Suprapubic skin (tissue), 4 donors: Measurements from ENCODE around the gene HOXB8. TPM values are rescaled to one million over a fixed set of nuclear protein-coding genes. Genes with fewer than 3 reads are reported as not detected.

Source experiments
- DNase-seq, 2 donors: peaks; one replicate each; pipeline ENCODE4 v3.0.0-alpha.2; 2019; ENCODE audit warnings: low spot score in 2 of 2
- H3K27ac ChIP-seq: fragments of 200-600 bp; sonication (generic); one replicate; pipeline ENCODE4 v1.5.1; 2019
- H3K27me3 ChIP-seq: fragments of 200-600 bp; sonication (generic); one replicate; pipeline ENCODE4 v1.5.1; 2019
- H3K36me3 ChIP-seq: fragments of 200-600 bp; sonication (generic); one replicate; pipeline ENCODE4 v1.5.1; 2019
- H3K4me1 ChIP-seq: fragments of 200-600 bp; sonication (generic); one replicate; pipeline ENCODE4 v1.5.1; 2019
- H3K4me3 ChIP-seq: fragments of 200-600 bp; sonication (generic); one replicate; pipeline ENCODE4 v1.5.1; 2019; ENCODE audit warnings: mild to moderate bottlenecking
- H3K9me3 ChIP-seq: fragments of 200-600 bp; sonication (generic); one replicate; pipeline ENCODE4 v1.5.1; 2019
- CTCF ChIP-seq, 2 donors: fragments of 200-600 bp in 1 of 2; fragments of 450-650 bp in 1 of 2; sonication (generic) in 1 of 2; IDR thresholded peaks; one replicate each; pipeline ENCODE4 v1.5.1; 2016 to 2019; ENCODE audit warnings: antibody characterized with exemption in 2 of 2, mild to moderate bottlenecking in 1 of 2, moderate library complexity in 1 of 2
- EP300 ChIP-seq: sonication (generic); formaldehyde crosslinking; IDR thresholded peaks from one replicate; pipeline ENCODE4 v1.6.1; 2017; ENCODE audit warnings: antibody characterized with exemption
- POLR2A ChIP-seq, 2 donors: fragments of 450-650 bp; IDR thresholded peaks; one replicate each; pipeline ENCODE4 v1.6.1; 2017; ENCODE audit warnings: antibody characterized with exemption in 2 of 2, mild to moderate bottlenecking in 2 of 2, moderate library complexity in 2 of 2
- POLR2AphosphoS5 ChIP-seq, 3 donors: sonication (generic); formaldehyde crosslinking; IDR thresholded peaks; one replicate each; pipeline ENCODE4 v1.6.1; 2017; ENCODE audit warnings: antibody characterized with exemption in 3 of 3
- WGBS: methylation state at CpG from one replicate; pipeline ENCODE4 v1.1.5; 2018; 5-methylcytosine and 5-hydroxymethylcytosine counted together
- total RNA-seq, 4 donors: library from RNA; depleted of rRNA; stranded (reverse); fragments of >200 nt; gene quantifications; one replicate each; pipeline ENCODE4 v1.1.0, GENCODE V29; 2016

Gene HOXB8
- total RNA-seq, 4 donors from 2014 or later: not detected

DNA sequence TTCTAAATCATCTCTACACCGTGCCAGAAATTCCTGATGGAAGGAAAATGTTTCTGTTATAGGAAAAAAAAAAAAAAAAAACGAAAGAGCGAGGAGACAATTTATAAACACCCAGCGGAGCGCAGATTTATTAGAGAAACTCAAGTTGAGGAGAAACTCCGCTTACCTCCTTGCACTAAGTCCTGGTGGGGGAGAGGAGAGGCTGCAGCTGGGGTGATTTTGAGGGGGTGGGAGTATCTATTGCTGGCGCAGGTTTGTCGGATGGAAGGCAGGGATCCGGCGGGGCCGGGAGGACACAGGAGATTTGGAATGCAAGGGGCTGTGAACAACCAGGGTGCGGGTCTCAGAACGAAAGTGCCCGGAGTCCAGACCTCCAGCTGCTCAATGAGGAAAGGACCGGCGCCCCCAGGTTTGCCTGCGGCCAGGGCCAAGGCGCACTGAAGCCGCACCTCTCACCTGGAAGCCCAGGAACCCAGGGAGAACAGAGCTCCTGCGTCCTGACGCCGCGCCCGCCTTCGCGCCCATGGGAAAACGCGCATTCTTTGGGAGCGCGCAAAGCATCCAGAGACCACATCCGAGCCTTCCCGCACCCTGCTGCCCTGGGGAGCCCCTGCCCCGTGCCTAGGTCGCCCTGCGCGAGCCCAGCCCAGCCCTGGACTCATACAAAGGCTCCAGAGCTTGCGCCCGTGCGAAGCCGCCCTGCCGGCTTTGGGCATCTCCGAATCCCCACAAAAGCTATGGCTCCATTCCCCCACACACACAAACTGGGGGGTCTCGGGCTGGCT, 2.6 kb upstream of the HOXB8 start:
- no peak for TF ChIP-seq POLR2A (IDR thresholded peaks at IDR 0.05)
- TF ChIP-seq POLR2AphosphoS5 (IDR thresholded peaks at IDR 0.05): no peak
- no peak for TF ChIP-seq EP300
- no peak for TF ChIP-seq CTCF (IDR thresholded peaks at IDR 0.05)
- no peak for DNase-seq
- H3K9me3 ChIP-seq: no peaks in the 10 kb centered on the region
- WGBS: 23% methylated on average over 42 of the region's 43 CpGs
- peaks cover 45% of the 10 kb centered on the region for H3K4me1 ChIP-seq
- no peak overlapping the region for H3K4me3 ChIP-seq
- H3K36me3 ChIP-seq: no peaks in the 10 kb centered on the region
- peaks cover 100% of the 10 kb centered on the region for H3K27me3 ChIP-seq
- no peak overlapping the region for H3K27ac ChIP-seq

DNA sequence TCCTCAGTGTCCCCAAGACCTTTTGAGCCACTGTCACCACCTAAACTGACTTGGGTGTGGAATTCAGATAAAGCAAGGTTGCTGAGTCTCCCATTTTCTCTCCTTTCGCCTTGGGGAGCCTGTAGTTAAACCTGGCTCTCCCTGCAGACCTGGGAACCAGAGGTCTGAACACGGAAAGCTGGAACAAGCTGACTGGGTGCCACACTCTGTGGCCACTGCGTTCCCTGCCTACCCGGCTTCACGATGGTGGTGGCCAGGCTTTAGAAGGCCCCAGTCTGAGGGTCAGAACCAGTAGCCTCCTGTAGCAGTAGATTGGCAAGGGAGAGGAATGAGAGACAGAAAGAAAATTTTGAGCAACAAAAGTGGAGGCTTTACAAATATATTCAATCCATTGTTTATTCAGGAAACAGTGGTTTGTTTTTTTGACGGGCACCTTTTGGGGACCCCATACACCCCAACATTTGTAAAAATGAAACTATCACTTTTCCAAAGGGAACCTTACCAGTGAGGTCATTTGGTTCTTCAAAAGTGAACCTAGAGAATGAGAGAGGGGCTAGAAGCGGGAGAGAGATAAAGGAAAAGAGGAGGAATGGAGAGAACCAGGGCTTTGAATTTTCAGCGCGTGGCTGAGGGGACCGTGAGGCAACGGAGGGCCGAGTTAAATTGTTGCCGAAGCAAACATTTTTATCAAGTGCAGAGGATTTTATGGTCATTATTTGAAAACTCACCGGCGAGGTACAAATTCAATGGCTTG, 1.8 kb upstream of the HOXB8 start:
- Histone ChIP-seq H3K27ac (no peak overlapping the region), H3K27me3 (peaks cover 100% of the 10 kb centered on the region), H3K4me1 (peaks cover 53% of the 10 kb centered on the region), H3K4me3 (no peak overlapping the region), H3K36me3 (no peaks in the 10 kb centered on the region), H3K9me3 (no peaks in the 10 kb centered on the region)
- no peak for TF ChIP-seq POLR2A (IDR thresholded peaks at IDR 0.05)
- WGBS: 51% methylated on average over 15 of the region's 15 CpGs
- no peak for DNase-seq

GRCh38 chr17:48615963-48616716, 1.0 kb upstream of the HOXB8 start:
- TF ChIP-seq CTCF (IDR thresholded peaks at IDR 0.05) (no peak), POLR2AphosphoS5 (IDR thresholded peaks at IDR 0.05) (no peak), EP300 (no peak)
- Histone ChIP-seq H3K27ac (no peak overlapping the region), H3K4me1 (peaks cover 60% of the 10 kb centered on the region), H3K27me3 (peaks cover 99% of the 10 kb centered on the region), H3K36me3 (no peaks in the 10 kb centered on the region), H3K4me3 (no peak overlapping the region), H3K9me3 (no peaks in the 10 kb centered on the region)
- DNase-seq: no peak
- 57% methylated on average over 16 of the region's 17 CpGs for WGBS

DNA sequence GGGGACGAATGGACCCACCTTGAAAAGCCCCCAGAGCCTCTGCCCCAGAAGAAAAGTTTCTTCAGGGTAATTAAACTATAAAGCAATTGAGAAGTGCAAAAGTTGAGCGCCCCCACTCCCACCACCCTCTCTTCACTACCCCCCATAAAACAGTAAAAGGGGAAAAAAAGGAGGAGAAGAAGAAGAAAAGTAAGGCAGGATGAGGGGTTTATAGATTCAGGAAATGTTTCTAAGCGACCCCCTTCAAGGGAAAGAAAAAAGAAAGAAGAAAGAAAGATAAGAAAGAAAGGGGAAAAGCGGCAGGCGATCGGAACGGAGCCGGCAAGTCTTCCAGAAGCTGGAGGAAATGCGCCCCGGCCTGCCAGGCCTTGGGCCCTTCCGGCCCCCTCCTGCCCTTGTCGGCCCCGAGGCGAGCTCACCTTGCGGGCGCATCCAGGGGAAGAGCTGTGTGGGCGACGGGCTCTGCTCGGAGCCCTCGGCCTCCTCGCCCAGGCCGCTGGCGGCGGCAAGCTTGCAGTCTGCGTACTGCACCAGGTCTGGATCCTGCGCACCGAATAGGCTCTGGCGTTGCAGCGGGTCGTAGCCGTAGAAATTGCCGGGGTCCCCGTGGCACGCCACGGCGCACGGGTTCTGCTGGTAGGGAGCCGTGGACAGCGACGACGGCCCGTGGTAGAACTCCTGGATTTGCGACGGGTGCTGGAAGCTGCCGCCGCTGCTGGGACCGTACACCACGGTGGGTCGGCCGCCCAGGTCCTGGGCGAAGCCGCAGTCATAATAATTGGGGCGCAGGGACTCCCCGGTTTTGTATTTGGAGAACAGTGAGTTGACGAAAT, 1.0 kb downstream of the HOXB8 start:
- DNase-seq: no peak
- peaks cover 79% of the 10 kb centered on the region for H3K27me3 ChIP-seq
- peak overlapping the region; percentile 78 for H3K27ac ChIP-seq
- peak overlapping the region; percentile 88 for H3K4me3 ChIP-seq
- WGBS: 12% methylated on average over 37 of the region's 55 CpGs
- peaks cover 74% of the 10 kb centered on the region for H3K4me1 ChIP-seq
- H3K36me3 ChIP-seq: no peaks in the 10 kb centered on the region
- H3K9me3 ChIP-seq: no peaks in the 10 kb centered on the region
- TF ChIP-seq CTCF (IDR thresholded peaks at IDR 0.05): no peak
- TF ChIP-seq POLR2A (IDR thresholded peaks at IDR 0.05): no peak
- TF ChIP-seq POLR2AphosphoS5 (IDR thresholded peaks at IDR 0.05): no peak
- no peak for TF ChIP-seq EP300
